Cardiac fibroblast (primary cell): Measurements from ENCODE around the gene KRTAP21-3.

ENCODE experiments used
- DNase-seq, 2 donors: peaks; one replicate each; pipeline versions ENCODE4 v3.0.0 to v3.0.0-alpha.2; 2010; ENCODE audit warnings: low read depth in 2 of 2
- H3K4me3 ChIP-seq, 2 donors: replicated peaks in 1 of 2; 1 replicate in 1 of 2; 2 replicates in 1 of 2; pipeline ENCODE4 v1.5.1; 2011; ENCODE audit warnings: low read depth in 2 of 2, low read length in 2 of 2, mild to moderate bottlenecking in 2 of 2, moderate library complexity in 1 of 2
- CTCF ChIP-seq: IDR thresholded peaks from one replicate; pipeline ENCODE4 v1.5.1; 2011; ENCODE audit warnings: low read depth, mild to moderate bottlenecking, low read length, inconsistent platforms

The KRTAP21-3 gene

GRCh38 chr21:30726726-30727125 is 8.1 kb upstream of the KRTAP21-3 start:
- DNase-seq, result no peak
- TF ChIP-seq CTCF, result no peak
- H3K4me3 ChIP-seq, result no peak overlapping the region

GRCh38 chr21:30719401-30719800 is 824 bp upstream of the KRTAP21-3 start:
- no peak for TF ChIP-seq CTCF
- no peak overlapping the region for H3K4me3 ChIP-seq
- no peak for DNase-seq

DNA sequence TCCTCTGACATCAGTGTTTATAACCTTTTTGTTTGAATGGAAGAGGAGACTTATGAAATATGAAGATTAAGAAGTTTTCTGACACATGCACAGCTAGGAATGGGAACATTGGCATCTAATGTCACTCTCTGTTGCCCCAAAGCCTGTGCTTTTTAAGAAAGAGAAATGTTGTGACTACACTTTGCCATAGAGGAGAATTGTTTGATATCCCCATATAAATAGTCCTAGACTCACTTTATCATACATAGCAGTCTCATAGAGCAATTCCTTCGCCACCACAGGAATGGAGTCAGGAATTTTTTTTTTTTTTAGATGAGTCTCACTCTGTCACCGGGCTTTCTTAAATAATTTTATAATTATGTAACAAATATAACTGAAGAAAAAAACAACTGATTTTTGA is 1.5 kb downstream of the KRTAP21-3 start:
- no peak for TF ChIP-seq CTCF
- H3K4me3 ChIP-seq, result no peak overlapping the region
- DNase-seq, result no peak

DNA sequence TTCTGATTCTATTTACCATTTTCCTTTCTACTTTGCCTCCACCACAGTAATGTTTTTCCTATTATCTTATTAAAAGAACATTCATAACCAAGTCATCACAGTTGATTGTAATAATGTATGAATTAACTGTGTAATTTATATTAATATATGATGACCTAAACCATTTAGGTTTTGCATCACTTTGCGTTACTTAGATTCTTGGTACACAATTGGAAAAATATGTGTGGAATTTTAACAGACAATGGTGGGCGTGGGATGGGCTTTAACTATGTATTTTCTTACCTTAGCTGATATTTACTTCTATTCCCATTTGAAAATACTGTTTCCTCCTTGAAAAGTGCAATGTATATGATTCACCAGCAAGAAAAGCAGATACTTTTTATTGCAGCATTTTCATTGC is 3.6 kb downstream of the KRTAP21-3 start:
- no peak overlapping the region for H3K4me3 ChIP-seq
- TF ChIP-seq CTCF, result no peak
- DNase-seq, result no peak

DNA sequence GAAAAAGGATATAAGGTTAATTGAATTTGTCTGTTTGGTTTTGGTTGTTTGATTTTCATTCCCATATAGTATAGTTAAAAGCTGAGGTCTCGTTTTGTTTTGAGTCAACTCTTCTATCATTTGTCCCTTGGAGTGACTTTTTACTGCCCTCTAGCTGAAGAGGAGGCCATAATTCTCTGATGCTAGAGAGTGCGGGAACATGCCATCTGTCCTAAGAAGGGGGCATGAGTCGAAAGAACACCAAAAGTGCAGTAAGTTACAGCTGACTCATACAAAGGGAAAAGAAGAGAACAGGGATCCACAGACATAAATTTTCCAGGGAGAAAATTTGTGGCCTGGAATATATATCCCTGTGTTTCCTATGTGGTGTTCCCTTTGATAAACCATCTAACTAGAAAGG is 4.1 kb downstream of the KRTAP21-3 start:
- no peak overlapping the region for H3K4me3 ChIP-seq
- DNase-seq, result no peak
- TF ChIP-seq CTCF, result no peak

- TF ChIP-seq CTCF, result no peak
- H3K4me3 ChIP-seq, result no peak overlapping the region
- DNase-seq, result no peak
Observed at GRCh38 chr21:30713766-30714165, 4.8 kb downstream of the KRTAP21-3 start.

GRCh38 chr21:30710499-30710898 is 8.1 kb downstream of the KRTAP21-3 start:
- H3K4me3 ChIP-seq, result no peak overlapping the region
- no peak for DNase-seq
- no peak for TF ChIP-seq CTCF
